Measurements from ENCODE around the gene FOLR2. TPM values are rescaled to one million over a fixed set of nuclear protein-coding genes. Genes with fewer than 3 reads are reported as not detected.

FOLR2 gene
- total RNA-seq, 1 donor from 2014 or later: not detected

DNA sequence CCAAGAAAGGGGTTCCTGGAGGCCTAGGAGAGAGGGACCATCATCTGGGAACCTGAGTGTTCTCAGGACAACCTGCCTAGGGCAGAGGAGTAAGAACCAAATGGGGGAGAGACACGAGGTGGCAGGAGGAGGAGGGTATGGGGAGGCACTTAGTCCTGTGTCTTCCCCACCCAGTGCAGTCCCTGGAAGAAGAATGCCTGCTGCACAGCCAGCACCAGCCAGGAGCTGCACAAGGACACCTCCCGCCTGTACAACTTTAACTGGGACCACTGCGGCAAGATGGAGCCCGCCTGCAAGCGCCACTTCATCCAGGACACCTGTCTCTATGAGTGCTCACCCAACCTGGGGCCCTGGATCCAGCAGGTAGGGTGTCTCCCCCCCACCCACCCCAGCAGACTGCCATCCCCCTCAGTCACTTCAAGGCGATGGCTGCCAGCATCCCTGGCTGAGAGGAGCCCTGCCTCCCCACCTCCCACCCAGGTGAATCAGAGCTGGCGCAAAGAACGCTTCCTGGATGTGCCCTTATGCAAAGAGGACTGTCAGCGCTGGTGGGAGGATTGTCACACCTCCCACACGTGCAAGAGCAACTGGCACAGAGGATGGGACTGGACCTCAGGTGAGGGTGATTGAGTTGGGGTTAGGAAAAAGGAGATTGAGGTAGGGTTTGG is 4.2 kb downstream of the FOLR2 start:
- Histone ChIP-seq H3K27me3 (ENCODE audit: control insufficient read depth, insufficient read depth, low read length) (peaks cover 6% of the 10 kb centered on the region), H3K36me3 (ENCODE audit: control insufficient read depth, insufficient read depth, low read length) (no peaks in the 10 kb centered on the region), H3K4me3 (ENCODE audit: low read depth, low read length) (no peak overlapping the region)
- no peak for TF ChIP-seq CTCF (IDR thresholded peaks at IDR 0.05; ENCODE audit: insufficient read depth, low read length, poor library complexity, severe bottlenecking)
- DNase-seq (ENCODE audit: low read depth): no peak

DNA sequence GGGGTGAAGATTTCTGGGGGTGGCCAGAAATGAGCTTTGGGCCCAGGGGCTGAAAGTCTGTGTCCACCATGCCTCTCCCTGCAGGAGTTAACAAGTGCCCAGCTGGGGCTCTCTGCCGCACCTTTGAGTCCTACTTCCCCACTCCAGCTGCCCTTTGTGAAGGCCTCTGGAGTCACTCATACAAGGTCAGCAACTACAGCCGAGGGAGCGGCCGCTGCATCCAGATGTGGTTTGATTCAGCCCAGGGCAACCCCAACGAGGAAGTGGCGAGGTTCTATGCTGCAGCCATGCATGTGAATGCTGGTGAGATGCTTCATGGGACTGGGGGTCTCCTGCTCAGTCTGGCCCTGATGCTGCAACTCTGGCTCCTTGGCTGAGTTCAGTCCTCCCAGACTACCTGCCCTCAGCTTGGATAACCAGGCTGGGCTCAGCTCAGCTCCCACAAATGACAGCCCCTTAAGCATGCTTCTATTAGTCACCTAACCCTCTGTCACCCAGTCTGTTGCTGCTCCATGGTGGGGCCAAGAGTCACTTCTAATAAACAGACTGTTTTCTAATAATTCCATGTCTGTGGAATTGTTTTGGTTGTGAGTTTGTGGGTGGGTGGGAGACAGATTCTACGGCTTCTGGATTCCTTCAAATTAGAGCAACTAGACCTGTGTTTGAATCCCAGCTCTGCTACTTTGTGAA is 4.9 kb downstream of the FOLR2 start:
- TF ChIP-seq CTCF (IDR thresholded peaks at IDR 0.05; ENCODE audit: insufficient read depth, low read length, poor library complexity, severe bottlenecking): no peak
- peaks cover 6% of the 10 kb centered on the region for H3K27me3 ChIP-seq (ENCODE audit: control insufficient read depth, insufficient read depth, low read length)
- no peak for DNase-seq (ENCODE audit: low read depth)

GRCh38 chr11:72222106-72222891 is 5.7 kb downstream of the FOLR2 start:
- no peak for TF ChIP-seq CTCF (IDR thresholded peaks at IDR 0.05; ENCODE audit: insufficient read depth, low read length, poor library complexity, severe bottlenecking)
- no peak for DNase-seq (ENCODE audit: low read depth)
- H3K36me3 ChIP-seq (ENCODE audit: control insufficient read depth, insufficient read depth, low read length): no peaks in the 10 kb centered on the region
- peak overlapping the region; percentile 77 for H3K4me3 ChIP-seq (ENCODE audit: low read depth, low read length)
- peaks cover 6% of the 10 kb centered on the region for H3K27me3 ChIP-seq (ENCODE audit: control insufficient read depth, insufficient read depth, low read length)

More for the DNA sequence above, 4.9 kb downstream of the FOLR2 start:
- Histone ChIP-seq H3K4me3 (ENCODE audit: low read depth, low read length) (no peak overlapping the region), H3K36me3 (ENCODE audit: control insufficient read depth, insufficient read depth, low read length) (no peaks in the 10 kb centered on the region)

GRCh38 chr11:72222907-72223614 is 6.5 kb downstream of the FOLR2 start:
- H3K4me3 ChIP-seq (ENCODE audit: low read depth, low read length): peak overlapping the region; percentile 77
- H3K27me3 ChIP-seq (ENCODE audit: control insufficient read depth, insufficient read depth, low read length): peaks cover 4% of the 10 kb centered on the region
- H3K36me3 ChIP-seq (ENCODE audit: control insufficient read depth, insufficient read depth, low read length): no peaks in the 10 kb centered on the region
- peak; percentile 39 for TF ChIP-seq CTCF (IDR thresholded peaks at IDR 0.05; ENCODE audit: insufficient read depth, low read length, poor library complexity, severe bottlenecking)
- peak; percentile 64 for DNase-seq (ENCODE audit: low read depth)

DNA sequence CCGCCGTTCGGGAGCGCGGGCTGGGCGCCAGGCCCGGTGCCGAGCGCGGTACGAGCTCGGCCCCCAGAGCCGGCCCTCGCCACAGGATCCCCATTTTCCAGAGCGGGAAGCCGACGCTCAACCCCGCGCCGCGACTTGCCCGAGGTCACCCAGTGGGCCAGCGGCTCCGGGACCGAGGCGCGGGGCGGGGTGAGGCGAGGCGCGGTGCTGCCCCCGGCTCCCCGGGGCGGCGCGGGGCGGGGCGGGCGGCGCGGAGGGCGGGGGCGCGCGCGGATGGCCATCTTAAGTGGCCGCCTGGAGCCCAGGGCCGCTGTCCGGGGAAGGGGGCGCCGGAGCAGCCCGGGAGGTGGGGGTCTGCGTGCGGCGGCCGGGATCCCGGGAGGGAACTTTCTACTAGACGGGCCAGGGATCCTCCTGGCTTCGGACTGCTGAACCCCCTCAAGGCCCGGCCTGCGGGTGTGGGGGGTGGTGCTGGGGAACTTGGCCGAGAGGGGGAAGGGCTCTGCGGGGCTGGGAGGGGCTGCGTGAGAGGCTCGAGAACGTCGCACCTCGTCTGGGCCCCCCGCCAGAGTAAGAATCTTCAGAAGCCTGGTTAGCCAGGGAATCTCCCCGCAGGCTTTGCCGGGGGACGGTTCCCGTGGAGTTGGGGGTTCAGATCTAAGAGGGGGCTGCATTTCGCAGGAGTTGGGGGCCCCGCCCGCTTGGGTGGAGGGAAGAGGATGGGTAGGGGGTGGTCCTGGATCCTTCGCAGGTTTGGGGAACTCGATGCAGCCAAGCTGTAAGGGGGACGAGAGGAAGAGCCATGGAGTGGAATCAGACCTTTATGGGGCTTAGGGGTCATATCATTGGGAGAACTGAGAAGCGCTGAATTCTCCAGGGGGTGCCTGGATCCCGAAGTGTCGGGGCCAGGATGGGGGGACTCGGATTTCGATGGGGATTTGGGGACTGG is 7.3 kb downstream of the FOLR2 start:
- TF ChIP-seq CTCF (IDR thresholded peaks at IDR 0.05; ENCODE audit: insufficient read depth, low read length, poor library complexity, severe bottlenecking): no peak
- no peaks in the 10 kb centered on the region for H3K27me3 ChIP-seq (ENCODE audit: control insufficient read depth, insufficient read depth, low read length)

More for the DNA sequence above, 7.3 kb downstream of the FOLR2 start:
- Histone ChIP-seq H3K4me3 (ENCODE audit: low read depth, low read length) (peak overlapping the region; percentile 77), H3K36me3 (ENCODE audit: control insufficient read depth, insufficient read depth, low read length) (peaks cover under 1% of the 10 kb centered on the region)
- DNase-seq (ENCODE audit: low read depth): no peak

Data from kidney epithelial cell (primary cell).